Endothelial cell of umbilical vein (primary cell): Measurements from ENCODE around the gene KCNH8. TPM values are rescaled to one million over a fixed set of nuclear protein-coding genes. Genes with fewer than 3 reads are reported as not detected.

Experiments used
- BruUV-seq: library from RNA; stranded (reverse); fragments of 400-500 nt; replicated peaks from 2 replicates; lab custom pipeline; 2021; lab: Mats Ljungman, UMichigan
- CTCF ChIA-PET: fragments of 300-600, 350-600 bp; sonication (Branson Sonifier 250); formaldehyde crosslinking; loops from one replicate; lab custom pipeline; 2021; ENCODE audit warnings: antibody characterized with exemption, inconsistent platforms; lab: Charles Lee
- POLR2A ChIA-PET: fragments of 300-600, 350-600 bp; sonication (Branson Sonifier 250); formaldehyde crosslinking; loops from one replicate; lab custom pipeline; 2021; ENCODE audit warnings: antibody characterized with exemption, inconsistent platforms; lab: Charles Lee
- DNase-seq: peaks from one replicate; pipeline ENCODE4 v3.0.0-alpha.2; 2011; ENCODE audit warnings: low read depth, low spot score
- FAIRE-seq: peaks from 2 replicates; lab custom pipeline; 2011; peaks lifted over from hg19 to GRCh38; lab: Jason Lieb, UNC
- H2AFZ ChIP-seq: 2 replicates; pipeline ENCODE4 v1.6.0; 2012; ENCODE audit warnings: low read depth, low read length, control low read depth, inconsistent platforms
- H3K27ac ChIP-seq: 2 replicates; pipeline ENCODE4 v1.5.1; 2011; ENCODE audit warnings: low read depth, mild to moderate bottlenecking, control low read depth, low read length, moderate library complexity; ENCODE audit not compliant: insufficient read depth
- H3K27me3 ChIP-seq, 2 experiments: 2 replicates each; pipeline versions ENCODE4 v1.6.0 to v1.6.1; 2011; ENCODE audit warnings: low read length in 2 of 2, mixed read lengths in 1 of 2; ENCODE audit not compliant: control insufficient read depth in 2 of 2, insufficient read depth in 2 of 2
- H3K36me3 ChIP-seq, 2 experiments: 2 replicates in 1 of 2; 3 replicates in 1 of 2; pipeline ENCODE4 v1.5.1; 2011; ENCODE audit warnings: low read length in 2 of 2, mild to moderate bottlenecking in 1 of 2, moderate library complexity in 1 of 2; ENCODE audit not compliant: control insufficient read depth in 2 of 2, insufficient read depth in 2 of 2; ENCODE audit errors: extremely low read depth in 1 of 2
- H3K4me1 ChIP-seq: 3 replicates; pipeline ENCODE4 v1.5.1; 2011; ENCODE audit warnings: mild to moderate bottlenecking, low read length; ENCODE audit not compliant: control insufficient read depth, insufficient read depth; ENCODE audit errors: extremely low read depth
- H3K4me2 ChIP-seq: 2 replicates; pipeline ENCODE4 v1.6.1; 2011; ENCODE audit warnings: low read length, control low read depth, mixed read lengths; ENCODE audit not compliant: insufficient read depth
- H3K4me3 ChIP-seq, 3 experiments: fragments of 200-600 bp in 1 of 3; sonication (generic), shearing (Covaris generic) in 1 of 3; replicated peaks in 1 of 3; 2 replicates each; pipeline ENCODE4 v1.5.1; 2011 to 2016; ENCODE audit warnings: control low read depth in 3 of 3, low read length in 3 of 3, mild to moderate bottlenecking in 2 of 3, inconsistent platforms in 1 of 3, low read depth in 1 of 3, moderate library complexity in 1 of 3; ENCODE audit not compliant: insufficient read depth in 1 of 3
- H3K79me2 ChIP-seq: 2 replicates; pipeline ENCODE4 v1.6.0; 2012; ENCODE audit warnings: low read length, inconsistent platforms; ENCODE audit not compliant: control insufficient read depth, insufficient read depth
- H3K9ac ChIP-seq: replicated peaks from 2 replicates; pipeline ENCODE3; 2011; ENCODE audit warnings: low read length, control low read depth; ENCODE audit not compliant: insufficient read depth; ENCODE audit errors: extremely low read depth
- H3K9me1 ChIP-seq: replicated peaks from 3 replicates; pipeline ENCODE4 v1.6.0; 2011; ENCODE audit warnings: mild to moderate bottlenecking, low read length; ENCODE audit not compliant: control insufficient read depth, insufficient read depth; ENCODE audit errors: extremely low read depth
- H3K9me3 ChIP-seq: replicated peaks from 2 replicates; pipeline ENCODE4 v1.5.1; 2012; ENCODE audit warnings: low read length, inconsistent platforms; ENCODE audit not compliant: control insufficient read depth, insufficient read depth
- H4K20me1 ChIP-seq: replicated peaks from 2 replicates; pipeline ENCODE3; 2011; ENCODE audit warnings: mild to moderate bottlenecking, low read length; ENCODE audit not compliant: control insufficient read depth, insufficient read depth; ENCODE audit errors: extremely low read depth
- EZH2 ChIP-seq: IDR thresholded peaks from 2 replicates; pipeline ENCODE4 v1.6.1; 2012; ENCODE audit warnings: borderline replicate concordance, low read depth, mild to moderate bottlenecking, moderate library complexity, low read length, inconsistent platforms; ENCODE audit not compliant: severe bottlenecking
- JUN ChIP-seq: IDR thresholded peaks from 2 replicates; pipeline ENCODE4 v1.6.1; 2011; ENCODE audit warnings: borderline replicate concordance, low read depth; ENCODE audit not compliant: insufficient read length, insufficient read depth
- POLR2A ChIP-seq: IDR thresholded peaks from 2 replicates; pipeline ENCODE4 v1.6.1; 2012; ENCODE audit warnings: low read depth, mild to moderate bottlenecking, control low read depth, low read length
- POLR2AphosphoS5 ChIP-seq: IDR thresholded peaks from 2 replicates; pipeline ENCODE4 v1.6.1; 2012; ENCODE audit warnings: low read depth, mild to moderate bottlenecking, control low read depth, low read length, moderate library complexity; ENCODE audit not compliant: insufficient read depth
- dilution Hi-C: fragments of 300-500 bp; cut with MboI; formaldehyde crosslinking; loops from one replicate; pipeline ENCODE4 v1.15.0; 2019; ENCODE audit warnings: low sequenced_read_pairs; ENCODE audit not compliant: extremely low pct_ligation_motif_present
- intact Hi-C: fragments of 100-400 bp; cut with micrococcal nuclease; formaldehyde crosslinking; loops from one replicate; pipeline ENCODE4 v1.10.0; 2022
- polyA plus RNA-seq, 4 experiments: library from polyadenylated mRNA; depleted of rRNA in 3 of 4; stranded (reverse) in 3 of 4; unstranded in 1 of 4; fragments of >200 nt; gene quantifications; 2 replicates each; pipeline versions ENCODE4 v1.2.1 to v1.2.3, GENCODE V29; 2011 to 2012; ENCODE audit warnings: missing spikeins in 1 of 4
- total RNA-seq: library from RNA; stranded (reverse); gene quantifications from 2 replicates; pipeline ENCODE4 v1.2.3, GENCODE V29; 2021
- TF ChIP-seq, protein P1 (sequence below): IDR thresholded peaks from 2 replicates; pipeline ENCODE4 v1.6.1; 2011; ENCODE audit not compliant: insufficient read depth, insufficient read length

The KCNH8 gene
- total and polyA plus RNA-seq, 2 donors (not counting 3 experiments of a cell fraction or from before 2014, with no cell fraction given), result not detected

DNA sequence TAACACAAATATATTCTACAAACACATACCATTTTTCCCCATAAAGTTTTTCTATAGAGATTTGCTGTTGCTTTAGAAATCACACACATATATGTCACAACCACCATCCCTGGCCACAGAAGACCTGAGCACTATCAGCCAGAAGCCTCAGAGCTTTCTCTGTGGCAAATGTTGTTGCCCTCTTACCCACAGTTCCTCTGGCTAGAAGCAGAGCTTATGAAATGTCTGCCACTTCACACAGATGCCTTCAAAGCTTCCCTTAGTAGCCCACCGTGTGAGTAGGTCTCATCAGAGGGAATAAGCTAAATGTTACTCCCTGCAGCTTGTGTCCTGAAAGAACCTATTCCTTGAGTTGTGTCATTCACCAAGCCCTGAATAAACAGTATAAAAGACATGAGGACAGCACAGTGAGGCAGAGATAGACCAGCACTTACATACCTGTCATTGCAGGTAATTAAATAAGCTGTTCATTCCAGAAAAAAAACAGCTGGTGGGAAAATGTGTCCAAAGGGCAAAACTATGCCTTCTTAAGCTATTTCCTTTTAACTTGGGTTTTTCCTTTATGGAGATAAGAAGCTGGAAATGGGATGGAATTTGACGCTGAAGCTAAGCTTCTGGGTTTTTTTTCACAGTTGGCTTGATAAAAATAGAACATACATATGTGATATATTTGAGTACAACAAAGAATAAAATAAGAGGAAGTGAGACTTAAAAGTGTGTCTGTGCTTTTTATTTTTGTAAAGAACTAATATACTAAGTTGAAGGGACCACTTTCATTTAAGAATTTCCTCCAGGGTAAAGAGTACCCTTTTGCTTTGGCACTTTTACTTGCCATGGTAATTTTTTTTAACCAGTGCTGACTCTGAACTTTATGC lies 391.4 kb downstream of the KCNH8 start:
- BruUV-seq, result no TSS peak
- Histone ChIP-seq H3K9ac (no peak overlapping the region), H2AFZ (no peak overlapping the region), H3K9me3 (peaks cover 5% of the 10 kb centered on the region), H3K79me2 (no peaks in the 10 kb centered on the region), H3K4me1 (no peaks in the 10 kb centered on the region), H3K27ac (no peak overlapping the region), H3K4me3 (no peak overlapping the region), H3K9me1 (no peaks in the 10 kb centered on the region), H3K4me2 (no peak overlapping the region), H4K20me1 (no peaks in the 10 kb centered on the region), H3K36me3 (no peaks in the 10 kb centered on the region), H3K27me3 (no peaks in the 10 kb centered on the region)
- intact Hi-C loops, result no loop called here
- dilution Hi-C loops, result no loop called here
- CTCF ChIA-PET, result no interaction called here
- DNase-seq (no peak), FAIRE-seq (no peak)
- TF ChIP-seq, protein P1, sequence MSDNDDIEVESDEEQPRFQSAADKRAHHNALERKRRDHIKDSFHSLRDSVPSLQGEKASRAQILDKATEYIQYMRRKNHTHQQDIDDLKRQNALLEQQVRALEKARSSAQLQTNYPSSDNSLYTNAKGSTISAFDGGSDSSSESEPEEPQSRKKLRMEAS, result no peak
- no peak for TF ChIP-seq EZH2
- no peak for TF ChIP-seq POLR2AphosphoS5
- POLR2A ChIA-PET, result no interaction called here

DNA sequence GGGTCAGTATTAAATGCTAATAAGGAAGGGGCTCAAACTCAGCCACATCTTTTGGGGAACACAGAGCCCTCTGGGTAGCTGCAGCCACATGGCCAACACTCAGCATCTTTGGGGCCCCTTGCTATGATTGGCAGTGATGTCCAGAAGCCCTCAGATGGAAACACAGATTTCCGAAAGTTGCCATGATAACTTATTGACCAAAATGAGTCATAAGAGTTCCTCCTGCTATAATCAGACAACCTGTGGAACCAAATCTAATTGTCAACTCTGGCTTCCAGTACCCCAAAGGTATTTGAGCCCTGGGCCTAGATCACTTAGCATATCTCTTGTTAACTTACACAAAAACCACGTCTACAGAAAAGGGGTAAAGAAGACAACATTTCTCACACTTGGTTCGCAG lies 392.2 kb downstream of the KCNH8 start:
- no peaks in the 10 kb centered on the region for H3K9me1 ChIP-seq
- no peaks in the 10 kb centered on the region for H3K4me1 ChIP-seq
- no TSS peak for BruUV-seq
- TF ChIP-seq POLR2AphosphoS5 (no peak), JUN (no peak), POLR2A (no peak)
- H4K20me1 ChIP-seq, result no peaks in the 10 kb centered on the region
- dilution Hi-C loops (no loop called here), intact Hi-C loops (no loop called here)
- DNase-seq (no peak), FAIRE-seq (no peak)
- ChIA-PET CTCF (no interaction called here), POLR2A (no interaction called here)
- no peaks in the 10 kb centered on the region for H3K79me2 ChIP-seq
- H3K36me3 ChIP-seq, result no peaks in the 10 kb centered on the region
- no peak overlapping the region for H2AFZ ChIP-seq
- H3K9me3 ChIP-seq, result peaks cover 2% of the 10 kb centered on the region
- H3K4me3 ChIP-seq, result no peak overlapping the region
- no peaks in the 10 kb centered on the region for H3K27me3 ChIP-seq
- H3K27ac ChIP-seq, result no peak overlapping the region
- no peak overlapping the region for H3K4me2 ChIP-seq
- no peak overlapping the region for H3K9ac ChIP-seq
